Measurements from ENCODE around the gene DYRK1A.
"Not testable (repeated sequence)": the region's sequence is repeated elsewhere in the genome, so short reads cannot be mapped to it uniquely, and the experiment has no call there.

The DYRK1A gene

DNA sequence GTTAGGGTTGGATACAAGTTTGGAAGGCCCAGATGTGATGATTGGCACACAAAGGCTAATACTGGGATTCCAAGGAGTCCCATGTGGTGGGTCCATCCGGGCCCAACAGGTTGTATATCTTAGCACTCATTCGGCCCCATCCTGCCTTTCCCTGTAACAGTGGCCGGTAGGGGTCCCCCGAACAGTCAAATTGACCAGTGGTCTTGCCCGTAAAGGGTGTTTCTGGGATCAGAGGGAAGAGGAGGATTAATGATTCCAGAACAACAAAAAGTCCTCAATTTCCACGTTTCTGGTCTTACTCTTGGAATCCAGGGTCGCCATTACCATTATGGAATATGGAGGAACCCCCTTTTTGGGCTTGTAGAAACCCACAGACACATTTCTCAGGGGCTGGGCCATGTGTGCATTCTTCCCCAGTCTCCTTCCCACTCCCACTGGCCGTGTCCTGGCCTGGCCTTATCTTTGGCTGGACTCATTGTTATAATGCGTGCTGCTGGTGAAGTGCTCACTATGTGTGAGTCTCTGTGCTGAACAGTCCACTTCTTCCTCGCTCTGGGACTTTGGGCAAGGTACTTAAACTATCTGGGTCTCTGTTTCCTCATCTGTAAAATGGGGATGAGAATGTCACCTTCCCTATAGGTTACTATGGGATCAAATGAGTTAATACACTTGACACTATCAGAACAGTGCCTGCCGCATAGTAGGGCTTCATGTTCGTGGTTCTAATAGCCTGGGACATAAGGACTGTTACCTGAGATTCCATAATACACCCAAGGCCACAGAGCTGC lies 161.8 kb downstream of the DYRK1A start:
- DNase-seq = no peak

DNA sequence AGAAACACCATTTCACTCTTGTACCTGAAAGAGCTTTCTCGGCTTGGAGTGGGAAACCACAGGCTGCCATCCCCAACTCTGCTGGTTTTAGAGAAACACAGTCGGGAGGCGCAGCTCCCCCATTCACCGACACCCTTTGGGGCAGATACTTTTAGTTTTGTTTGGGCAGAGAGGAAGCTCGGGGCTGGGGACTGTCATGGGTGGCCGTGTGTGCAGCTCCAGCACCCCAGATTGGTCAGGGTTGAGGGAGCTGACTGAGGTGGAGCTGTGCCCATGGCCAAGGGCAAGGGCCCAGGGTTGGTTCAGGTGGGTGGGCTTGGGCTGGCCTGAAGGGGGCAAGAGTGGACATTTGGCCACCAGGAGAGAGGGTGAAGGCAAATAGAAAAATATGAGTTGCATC lies 163.1 kb downstream of the DYRK1A start:
- no peak for DNase-seq

DNA sequence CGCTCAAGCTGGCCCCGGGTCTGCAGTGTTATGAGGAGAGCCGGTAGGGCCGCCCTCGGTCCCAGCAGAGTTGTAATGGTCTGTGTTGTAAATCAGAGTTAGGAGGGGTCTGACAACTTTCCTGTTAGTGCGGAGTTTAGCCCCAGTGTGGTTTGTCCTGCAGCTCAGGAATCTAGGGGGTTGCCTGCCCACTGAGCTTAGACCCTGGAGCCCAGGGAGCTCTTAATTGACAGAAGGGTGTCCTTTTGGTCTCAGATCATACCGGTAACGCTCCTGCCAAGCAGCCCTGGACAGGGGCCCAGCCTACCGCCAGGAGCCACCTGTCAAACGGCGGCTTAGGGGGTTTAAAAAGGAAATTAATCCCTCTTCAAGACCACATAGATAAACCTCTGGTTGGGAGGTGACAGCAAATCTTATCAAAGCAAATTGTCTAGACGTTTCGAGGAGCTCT lies 164.4 kb downstream of the DYRK1A start:
- DNase-seq = peak; percentile 35

GRCh38 chr21:37531431-37531932 lies 164.9 kb downstream of the DYRK1A start:
- DNase-seq = no peak

- no peak for DNase-seq
Observed at GRCh38 chr21:37532868-37533780, 166.6 kb downstream of the DYRK1A start.

DNA sequence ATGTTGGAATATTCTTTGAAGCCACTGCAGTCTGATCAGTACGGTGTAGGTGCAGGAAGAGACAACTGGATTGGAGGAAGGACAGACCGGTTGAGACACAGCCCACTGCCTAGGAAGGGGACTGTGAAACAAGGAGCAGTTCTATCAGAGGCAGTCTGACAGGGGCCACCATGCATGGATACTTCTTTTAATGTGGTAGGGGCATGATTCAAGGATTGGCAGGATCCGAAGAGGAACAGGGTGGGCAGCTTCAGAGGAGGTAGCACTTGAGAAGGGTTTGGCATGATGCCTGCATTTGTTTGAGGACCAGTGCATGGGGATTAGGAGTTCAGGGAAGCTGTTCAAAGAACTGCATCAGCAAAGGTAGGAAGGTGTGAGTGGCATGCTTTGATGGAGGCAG lies 167.9 kb downstream of the DYRK1A start:
- DNase-seq = no peak

DNA sequence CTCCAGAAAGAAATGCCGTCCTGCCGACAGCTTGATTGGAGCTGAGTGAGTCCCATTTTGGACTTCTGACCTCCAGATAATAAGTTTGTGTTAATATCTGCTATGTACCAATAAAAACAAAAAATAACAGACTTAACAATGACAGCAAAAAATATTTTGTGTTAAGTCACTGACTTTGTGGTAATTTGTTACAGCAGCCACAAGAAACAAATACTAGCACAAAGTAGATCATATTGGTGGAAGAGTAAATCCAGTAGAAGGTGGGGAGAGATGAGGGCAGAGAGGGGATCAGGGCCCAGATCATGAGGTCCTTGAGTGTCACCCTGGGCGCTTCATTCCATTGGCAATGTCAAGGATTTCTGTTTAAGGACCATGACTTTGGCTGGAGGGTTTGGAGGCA lies 168.6 kb downstream of the DYRK1A start:
- DNase-seq = no peak

GRCh38 chr21:37535672-37536071 lies 169.1 kb downstream of the DYRK1A start:
- no peak for DNase-seq

DNA sequence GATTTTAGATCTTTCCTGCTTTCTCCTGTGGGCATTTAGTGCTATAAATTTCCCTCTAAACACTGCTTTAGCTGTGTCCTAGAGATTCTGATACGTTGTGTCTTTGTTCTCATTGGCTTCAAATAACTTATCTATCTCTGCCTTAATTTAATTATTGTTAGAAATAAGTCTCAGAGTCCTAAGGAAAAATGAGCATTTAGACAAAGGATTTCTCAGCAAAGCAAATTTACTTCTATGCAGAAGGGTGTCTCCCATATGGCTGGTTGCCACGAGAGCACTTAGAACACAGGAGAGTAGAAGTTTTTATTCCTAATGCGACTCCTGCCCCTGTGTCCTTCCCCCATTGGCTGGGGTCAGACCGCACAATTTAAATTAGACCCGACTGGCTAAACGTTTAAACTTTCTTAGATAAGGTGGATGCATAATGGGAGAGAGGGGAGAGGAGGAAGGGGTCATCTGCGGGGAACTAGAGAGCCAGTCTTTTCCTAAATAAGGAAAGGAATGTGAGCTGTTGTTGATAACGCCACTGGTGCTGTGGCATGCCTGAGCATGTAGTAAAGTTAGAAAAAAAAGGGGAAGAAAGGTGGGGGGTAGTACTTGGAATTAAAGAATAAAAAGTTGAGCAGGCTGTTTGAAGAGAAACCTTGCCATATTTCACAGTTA lies 170.2 kb downstream of the DYRK1A start:
- no peak for DNase-seq

DNA sequence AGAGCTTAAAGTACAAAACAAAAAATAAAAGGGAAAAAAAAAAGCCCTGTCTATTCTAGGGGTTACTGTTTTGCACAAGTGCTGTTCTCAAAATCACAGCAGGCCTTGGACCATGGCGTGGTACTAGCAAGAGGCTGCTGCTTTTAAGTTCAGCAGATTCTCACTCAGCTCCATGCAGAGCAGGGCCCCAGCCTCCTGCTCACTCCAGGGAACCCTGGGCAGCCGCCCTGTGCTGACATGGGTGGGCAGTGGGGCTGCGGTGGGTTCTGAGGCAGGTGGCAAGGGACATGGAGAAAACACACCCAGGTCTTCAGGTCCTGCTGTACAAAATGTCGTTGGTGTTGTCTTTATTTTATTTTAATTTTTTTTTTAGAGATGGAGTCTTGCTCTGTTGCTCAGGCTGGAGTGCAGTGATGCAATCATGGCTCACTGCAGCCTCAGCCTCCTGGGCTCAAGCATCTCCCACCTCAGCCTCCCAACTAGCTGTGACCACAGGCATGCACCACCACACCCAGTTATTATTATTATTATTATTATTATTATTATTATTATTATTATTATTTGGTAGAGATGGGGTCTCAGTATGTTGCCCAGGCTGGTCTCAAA lies 170.9 kb downstream of the DYRK1A start:
- no peak for DNase-seq

- DNase-seq = no peak
Observed at GRCh38 chr21:37538971-37539590, 172.5 kb downstream of the DYRK1A start.

GRCh38 chr21:37541128-37541527 lies 174.6 kb downstream of the DYRK1A start:
- not testable (repeated sequence) for DNase-seq

- DNase-seq = no peak
Observed at GRCh38 chr21:37542512-37542911, 175.9 kb downstream of the DYRK1A start.

- DNase-seq = peak; percentile 61
Observed at GRCh38 chr21:37546299-37546908, 179.8 kb downstream of the DYRK1A start.

- DNase-seq = peak; percentile 45
Observed at GRCh38 chr21:37546949-37547614, 180.5 kb downstream of the DYRK1A start.

- DNase-seq = no peak
Observed at GRCh38 chr21:37547615-37548200, 181.1 kb downstream of the DYRK1A start.

- DNase-seq = no peak
Observed at GRCh38 chr21:37548521-37548981, 182.0 kb downstream of the DYRK1A start.

DNA sequence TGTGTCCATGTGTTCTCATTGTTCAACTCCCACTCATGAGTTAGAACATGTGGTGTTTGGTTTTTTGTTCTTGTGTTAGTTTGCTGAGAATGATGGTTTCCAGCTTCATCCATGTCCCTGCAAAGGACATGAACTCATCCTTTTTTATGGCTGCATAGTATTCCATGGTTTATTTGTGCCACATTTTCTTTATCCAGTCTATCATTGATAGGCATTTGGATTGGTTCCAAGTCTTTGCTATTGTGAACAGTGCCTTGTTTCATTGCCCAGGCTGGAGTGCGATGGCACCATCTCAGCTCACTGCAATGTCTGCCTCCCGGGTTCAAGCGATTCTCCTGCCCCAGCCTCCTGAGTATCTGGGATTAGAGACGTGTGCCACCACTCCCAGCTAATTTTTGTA lies 183.2 kb downstream of the DYRK1A start:
- DNase-seq = not testable (repeated sequence)

DNA sequence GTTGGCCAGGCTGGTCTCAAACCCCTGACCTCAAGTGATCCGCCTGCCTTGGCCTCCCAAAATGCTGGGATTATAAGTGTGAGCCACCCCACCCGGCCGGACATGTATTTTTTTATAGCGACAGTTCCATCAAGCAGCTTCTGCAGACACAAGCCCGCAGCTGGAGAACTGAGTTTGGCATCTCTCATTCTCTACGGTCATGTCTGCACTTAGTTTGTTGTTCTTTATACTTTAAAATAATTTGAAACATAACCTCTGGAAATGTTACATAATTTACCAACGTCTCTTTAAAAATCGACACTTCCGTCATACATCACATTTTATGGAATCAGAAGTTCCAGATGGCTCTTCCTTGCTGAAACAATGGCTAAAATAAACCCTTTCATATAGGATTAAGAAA lies 183.6 kb downstream of the DYRK1A start:
- DNase-seq = no peak
